GM10248 (cell line): ENCODE data around the gene MYBBP1A.

Source experiments
- CTCF ChIA-PET: fragments of 300-600 bp; sonication (Branson Sonifier 250); formaldehyde crosslinking; extraction: SDS; loops from one replicate; lab custom pipeline; 2021; ENCODE audit warnings: antibody characterized with exemption; lab: Yijun Ruan, JAX
- POLR2A ChIA-PET: fragments of 350-650 bp; sonication (Branson Sonifier 250); formaldehyde crosslinking; extraction: SDS; loops from one replicate; lab custom pipeline; 2020; ENCODE audit warnings: antibody characterized with exemption; lab: Yijun Ruan, JAX
- DNase-seq: peaks from one replicate; pipeline ENCODE4 v3.0.0; 2012; ENCODE audit errors: extremely low spot score
- TF ChIP-seq, protein P1 (sequence below): IDR thresholded peaks from 2 replicates; pipeline ENCODE4 v1.5.1; 2012; ENCODE audit warnings: mild to moderate bottlenecking, low read depth; ENCODE audit errors: extremely low read depth, missing control alignments, control extremely low read depth

The MYBBP1A gene

GRCh38 chr17:4537451-4538235, 17.5 kb downstream of the MYBBP1A start:
- TF ChIP-seq, protein P1, sequence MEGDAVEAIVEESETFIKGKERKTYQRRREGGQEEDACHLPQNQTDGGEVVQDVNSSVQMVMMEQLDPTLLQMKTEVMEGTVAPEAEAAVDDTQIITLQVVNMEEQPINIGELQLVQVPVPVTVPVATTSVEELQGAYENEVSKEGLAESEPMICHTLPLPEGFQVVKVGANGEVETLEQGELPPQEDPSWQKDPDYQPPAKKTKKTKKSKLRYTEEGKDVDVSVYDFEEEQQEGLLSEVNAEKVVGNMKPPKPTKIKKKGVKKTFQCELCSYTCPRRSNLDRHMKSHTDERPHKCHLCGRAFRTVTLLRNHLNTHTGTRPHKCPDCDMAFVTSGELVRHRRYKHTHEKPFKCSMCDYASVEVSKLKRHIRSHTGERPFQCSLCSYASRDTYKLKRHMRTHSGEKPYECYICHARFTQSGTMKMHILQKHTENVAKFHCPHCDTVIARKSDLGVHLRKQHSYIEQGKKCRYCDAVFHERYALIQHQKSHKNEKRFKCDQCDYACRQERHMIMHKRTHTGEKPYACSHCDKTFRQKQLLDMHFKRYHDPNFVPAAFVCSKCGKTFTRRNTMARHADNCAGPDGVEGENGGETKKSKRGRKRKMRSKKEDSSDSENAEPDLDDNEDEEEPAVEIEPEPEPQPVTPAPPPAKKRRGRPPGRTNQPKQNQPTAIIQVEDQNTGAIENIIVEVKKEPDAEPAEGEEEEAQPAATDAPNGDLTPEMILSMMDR: no peak
- no peak for DNase-seq
- CTCF ChIA-PET: interaction anchor here (1.3 to 1.5 kb wide), 2 partner anchors 28 to 117 kb away, joined by 3 to 4 read pairs; no protein-coding TSS in a partner anchor
- POLR2A ChIA-PET: interaction anchor here (0.6 kb wide), 1 partner anchor 9 kb away, joined by 3 read pairs; no protein-coding TSS in a partner anchor

- TF ChIP-seq, protein P1: no peak
- ChIA-PET POLR2A (no interaction called here), CTCF (interaction anchor here (1.5 kb wide), 1 partner anchor 28 kb away, joined by 4 read pairs; no protein-coding TSS in a partner anchor)
- DNase-seq: no peak
These were observed 18.3 kb downstream of the MYBBP1A start for GRCh38 chr17:4536742-4537411.

- ChIA-PET CTCF (no interaction called here), POLR2A (no interaction called here)
- no peak for DNase-seq
- TF ChIP-seq, protein P1: no peak
These were observed 18.9 kb downstream of the MYBBP1A start for GRCh38 chr17:4536259-4536741.

- ChIA-PET CTCF (no interaction called here), POLR2A (interaction anchor here (0.8 kb wide), 1 partner anchor 417 kb away, joined by 4 read pairs; no protein-coding TSS in a partner anchor)
- no peak for DNase-seq
- TF ChIP-seq, protein P1: no peak
These were observed 19.4 kb downstream of the MYBBP1A start for GRCh38 chr17:4535667-4536258.

DNA sequence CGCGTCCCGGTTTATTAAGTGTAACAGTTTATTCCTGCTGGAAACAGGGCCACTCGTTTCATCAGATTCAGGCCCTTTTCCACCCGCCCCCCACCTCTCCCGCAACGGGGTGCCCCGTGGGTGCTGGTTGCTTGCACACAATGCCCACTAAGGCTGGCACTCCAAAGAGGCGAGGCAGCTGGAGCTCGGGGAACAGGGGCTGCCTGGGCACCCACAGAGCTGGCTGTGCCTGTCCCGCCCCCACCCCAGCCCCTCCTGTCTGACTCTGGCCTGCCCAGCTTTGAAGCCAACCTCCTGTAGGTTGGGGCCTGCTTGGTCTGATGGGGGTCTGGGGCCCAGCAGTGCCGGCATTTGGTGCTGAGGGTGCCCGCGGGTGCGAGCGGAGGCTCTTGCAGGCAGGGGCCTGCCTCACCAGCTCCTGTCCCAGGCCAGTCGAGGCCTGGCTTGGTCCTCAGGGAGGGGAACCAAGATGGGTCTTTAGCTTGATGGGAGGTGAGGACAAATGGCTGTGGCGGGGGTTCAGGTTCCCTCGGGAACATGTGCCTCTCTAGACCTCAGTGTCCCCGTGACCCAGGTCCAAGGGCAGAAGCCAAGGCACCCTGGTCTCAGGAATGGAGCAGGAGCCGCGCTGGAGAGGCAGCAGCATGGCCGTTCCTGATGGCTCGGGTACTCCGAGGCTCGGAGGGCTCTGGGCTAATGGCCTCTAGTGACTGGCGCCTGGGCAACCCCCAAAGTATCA, 20.1 kb downstream of the MYBBP1A start:
- CTCF ChIA-PET: no interaction called here
- POLR2A ChIA-PET: interaction anchor here (0.8 kb wide), 1 partner anchor 418 kb away, joined by 4 read pairs; no protein-coding TSS in a partner anchor
- no peak for DNase-seq
- TF ChIP-seq, protein P1: no peak

DNA sequence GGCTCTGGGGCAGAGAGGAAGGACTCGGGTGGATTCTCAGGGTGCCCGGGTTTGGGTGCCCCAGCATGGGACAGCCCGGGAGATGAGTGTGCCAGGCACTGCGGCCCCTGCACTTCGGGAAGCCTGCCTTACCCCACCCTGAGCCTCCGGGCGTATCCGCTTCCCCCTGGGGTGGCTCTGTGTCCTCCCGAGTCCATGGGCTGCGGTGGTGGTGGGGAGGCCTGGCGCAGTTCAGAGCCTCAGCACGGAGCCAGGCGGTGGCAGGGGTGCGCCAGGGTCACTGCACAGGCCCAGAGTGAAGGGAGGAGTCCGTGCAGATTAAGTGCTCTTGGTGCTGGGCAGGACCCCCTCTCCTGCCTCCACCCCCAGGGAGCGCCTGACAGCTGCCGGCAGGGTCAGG, 20.7 kb downstream of the MYBBP1A start:
- no peak for DNase-seq
- CTCF ChIA-PET: no interaction called here
- TF ChIP-seq, protein P1: no peak
- POLR2A ChIA-PET: interaction anchor here (0.8 kb wide), 1 partner anchor 418 kb away, joined by 4 read pairs; no protein-coding TSS in a partner anchor
